RWPE2 (cell line): ENCODE measurements around the gene WBP2.

Experiments
- ATAC-seq: fragments of 200-7000 bp; cut with Tn5 transposase; 3 replicates; pipeline ENCODE4 v1.9.1; 2021; ENCODE audit warnings: low read depth
- DNase-seq: peaks from one replicate; pipeline ENCODE4 v3.0.0-alpha.2; 2020; ENCODE audit warnings: low spot score
- H3K27ac ChIP-seq: fragments of 450-650 bp; 2 replicates; pipeline ENCODE4 v1.5.1; 2017; ENCODE audit warnings: mild to moderate bottlenecking; ENCODE audit not compliant: poor library complexity, severe bottlenecking
- H3K27me3 ChIP-seq: fragments of 250-450 bp; sonication (Bioruptor Pico); 2 replicates; pipeline ENCODE4 v1.5.1; 2021; ENCODE audit warnings: mild to moderate bottlenecking, moderate library complexity; ENCODE audit not compliant: insufficient read depth, poor library complexity, severe bottlenecking
- H3K36me3 ChIP-seq: fragments of 250-450 bp; sonication (Bioruptor Pico); 2 replicates; pipeline ENCODE4 v1.5.1; 2020; ENCODE audit warnings: low read depth, mild to moderate bottlenecking, moderate library complexity
- H3K4me1 ChIP-seq: fragments of 250-450 bp; sonication (Bioruptor Pico); 2 replicates; pipeline ENCODE4 v1.5.1; 2021; ENCODE audit warnings: mild to moderate bottlenecking, moderate library complexity; ENCODE audit not compliant: insufficient read depth, poor library complexity, severe bottlenecking
- H3K4me3 ChIP-seq: fragments of 250-450 bp; sonication (Bioruptor Pico); 2 replicates; pipeline ENCODE4 v1.5.1; 2021; ENCODE audit warnings: mild to moderate bottlenecking, moderate library complexity; ENCODE audit not compliant: severe bottlenecking
- H3K9me3 ChIP-seq: fragments of 250-450 bp; sonication (Bioruptor Pico); 2 replicates; pipeline ENCODE4 v1.5.1; 2021; ENCODE audit warnings: mild to moderate bottlenecking, moderate library complexity; ENCODE audit not compliant: severe bottlenecking
- TF ChIP-seq, protein P1 (sequence below): fragments of 450-650 bp; IDR thresholded peaks from one replicate; pipeline ENCODE4 v1.5.1; 2017; ENCODE audit warnings: mild to moderate bottlenecking, moderate library complexity; ENCODE audit not compliant: poor library complexity, severe bottlenecking

Gene WBP2

DNA sequence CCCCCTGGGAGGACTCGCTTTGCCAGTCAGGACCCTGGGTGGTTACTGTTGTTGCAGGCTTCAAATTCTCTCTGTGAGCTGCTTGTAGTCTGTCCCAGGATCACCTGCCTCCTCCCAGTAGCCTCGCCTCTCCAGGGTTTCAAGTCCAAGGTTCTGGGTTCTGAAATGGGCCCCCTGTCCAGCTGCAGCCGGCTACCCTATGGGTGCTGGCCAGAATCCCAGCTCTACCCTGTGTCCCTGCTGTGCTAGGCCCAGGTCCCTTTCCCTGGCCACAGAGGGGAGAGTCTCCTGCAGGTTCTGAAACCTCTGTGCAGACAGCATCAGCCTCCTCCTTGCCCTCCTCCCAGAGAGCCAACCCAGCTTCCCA is 32.4 kb downstream of the WBP2 start:
- H3K4me1 ChIP-seq, result no peaks in the 10 kb centered on the region
- no peak overlapping the region for H3K27ac ChIP-seq
- H3K4me3 ChIP-seq, result no peak overlapping the region
- H3K27me3 ChIP-seq, result no peaks in the 10 kb centered on the region
- ATAC-seq (no peak), DNase-seq (no peak)
- peaks cover 45% of the 10 kb centered on the region for H3K36me3 ChIP-seq
- no peaks in the 10 kb centered on the region for H3K9me3 ChIP-seq
- TF ChIP-seq, protein P1, sequence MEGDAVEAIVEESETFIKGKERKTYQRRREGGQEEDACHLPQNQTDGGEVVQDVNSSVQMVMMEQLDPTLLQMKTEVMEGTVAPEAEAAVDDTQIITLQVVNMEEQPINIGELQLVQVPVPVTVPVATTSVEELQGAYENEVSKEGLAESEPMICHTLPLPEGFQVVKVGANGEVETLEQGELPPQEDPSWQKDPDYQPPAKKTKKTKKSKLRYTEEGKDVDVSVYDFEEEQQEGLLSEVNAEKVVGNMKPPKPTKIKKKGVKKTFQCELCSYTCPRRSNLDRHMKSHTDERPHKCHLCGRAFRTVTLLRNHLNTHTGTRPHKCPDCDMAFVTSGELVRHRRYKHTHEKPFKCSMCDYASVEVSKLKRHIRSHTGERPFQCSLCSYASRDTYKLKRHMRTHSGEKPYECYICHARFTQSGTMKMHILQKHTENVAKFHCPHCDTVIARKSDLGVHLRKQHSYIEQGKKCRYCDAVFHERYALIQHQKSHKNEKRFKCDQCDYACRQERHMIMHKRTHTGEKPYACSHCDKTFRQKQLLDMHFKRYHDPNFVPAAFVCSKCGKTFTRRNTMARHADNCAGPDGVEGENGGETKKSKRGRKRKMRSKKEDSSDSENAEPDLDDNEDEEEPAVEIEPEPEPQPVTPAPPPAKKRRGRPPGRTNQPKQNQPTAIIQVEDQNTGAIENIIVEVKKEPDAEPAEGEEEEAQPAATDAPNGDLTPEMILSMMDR, result no peak

DNA sequence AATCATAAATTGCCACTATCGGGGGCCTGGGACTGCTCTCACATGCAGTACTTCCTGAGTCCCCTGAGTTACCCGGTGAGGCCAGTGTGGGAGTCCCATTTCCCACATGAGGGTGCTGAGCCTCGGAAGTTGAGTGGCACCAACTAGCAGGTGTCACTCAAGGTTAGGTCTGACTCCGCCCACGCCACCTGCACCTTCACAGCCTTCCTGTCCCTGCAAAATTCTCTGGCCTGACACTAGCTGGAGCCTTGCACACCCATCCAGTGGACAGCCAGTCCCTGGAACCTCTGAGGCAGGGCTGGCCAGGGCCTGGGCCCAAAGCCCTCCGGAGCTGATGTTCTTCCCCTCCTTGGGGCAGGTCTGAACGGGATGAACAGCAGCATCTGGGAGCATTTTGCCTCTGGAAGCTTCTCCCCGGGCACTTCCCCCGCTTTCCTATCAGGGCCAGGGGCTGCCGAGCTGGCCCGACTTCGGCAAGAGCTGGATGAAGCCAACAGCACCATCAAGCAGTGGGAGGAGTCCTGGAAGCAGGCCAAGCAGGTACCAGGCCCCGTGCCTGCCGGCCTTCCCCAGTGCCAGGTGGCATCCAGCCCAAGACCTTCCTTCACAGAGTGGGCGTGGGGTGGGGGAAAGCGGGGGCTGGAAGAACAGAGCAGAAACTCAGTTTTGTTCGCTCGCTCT is 32.9 kb downstream of the WBP2 start:
- H3K4me1 ChIP-seq, result no peaks in the 10 kb centered on the region
- DNase-seq (peak; percentile 68), ATAC-seq (no peak)
- no peaks in the 10 kb centered on the region for H3K27me3 ChIP-seq
- no peak overlapping the region for H3K4me3 ChIP-seq
- TF ChIP-seq, protein P1, result no peak
- no peak overlapping the region for H3K27ac ChIP-seq
- H3K36me3 ChIP-seq, result peaks cover 45% of the 10 kb centered on the region
- H3K9me3 ChIP-seq, result no peaks in the 10 kb centered on the region

DNA sequence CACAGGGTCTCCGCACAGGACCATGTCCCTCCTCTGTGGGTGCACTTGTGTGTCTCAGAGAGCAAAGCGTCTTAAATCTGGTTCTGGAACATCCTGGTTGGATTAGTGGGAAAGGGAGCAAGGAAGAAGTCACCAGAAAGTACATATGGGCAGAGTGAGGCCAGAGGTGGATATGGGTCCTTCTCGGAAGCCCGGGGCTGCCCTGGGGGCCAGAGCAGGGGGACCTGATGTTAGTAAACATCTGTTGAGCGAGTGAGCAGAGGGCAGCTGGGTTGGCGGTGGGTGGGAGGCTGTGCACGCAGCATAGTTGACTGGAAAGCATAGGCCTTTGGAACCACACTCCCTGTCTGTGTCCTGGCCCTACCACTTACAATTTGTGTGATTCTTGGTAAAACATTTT is 33.6 kb downstream of the WBP2 start:
- TF ChIP-seq, protein P1, result no peak
- H3K27ac ChIP-seq, result no peak overlapping the region
- no peaks in the 10 kb centered on the region for H3K4me1 ChIP-seq
- no peak overlapping the region for H3K4me3 ChIP-seq
- DNase-seq (no peak), ATAC-seq (no peak)
- no peaks in the 10 kb centered on the region for H3K9me3 ChIP-seq
- no peaks in the 10 kb centered on the region for H3K27me3 ChIP-seq
- H3K36me3 ChIP-seq, result peaks cover 45% of the 10 kb centered on the region

DNA sequence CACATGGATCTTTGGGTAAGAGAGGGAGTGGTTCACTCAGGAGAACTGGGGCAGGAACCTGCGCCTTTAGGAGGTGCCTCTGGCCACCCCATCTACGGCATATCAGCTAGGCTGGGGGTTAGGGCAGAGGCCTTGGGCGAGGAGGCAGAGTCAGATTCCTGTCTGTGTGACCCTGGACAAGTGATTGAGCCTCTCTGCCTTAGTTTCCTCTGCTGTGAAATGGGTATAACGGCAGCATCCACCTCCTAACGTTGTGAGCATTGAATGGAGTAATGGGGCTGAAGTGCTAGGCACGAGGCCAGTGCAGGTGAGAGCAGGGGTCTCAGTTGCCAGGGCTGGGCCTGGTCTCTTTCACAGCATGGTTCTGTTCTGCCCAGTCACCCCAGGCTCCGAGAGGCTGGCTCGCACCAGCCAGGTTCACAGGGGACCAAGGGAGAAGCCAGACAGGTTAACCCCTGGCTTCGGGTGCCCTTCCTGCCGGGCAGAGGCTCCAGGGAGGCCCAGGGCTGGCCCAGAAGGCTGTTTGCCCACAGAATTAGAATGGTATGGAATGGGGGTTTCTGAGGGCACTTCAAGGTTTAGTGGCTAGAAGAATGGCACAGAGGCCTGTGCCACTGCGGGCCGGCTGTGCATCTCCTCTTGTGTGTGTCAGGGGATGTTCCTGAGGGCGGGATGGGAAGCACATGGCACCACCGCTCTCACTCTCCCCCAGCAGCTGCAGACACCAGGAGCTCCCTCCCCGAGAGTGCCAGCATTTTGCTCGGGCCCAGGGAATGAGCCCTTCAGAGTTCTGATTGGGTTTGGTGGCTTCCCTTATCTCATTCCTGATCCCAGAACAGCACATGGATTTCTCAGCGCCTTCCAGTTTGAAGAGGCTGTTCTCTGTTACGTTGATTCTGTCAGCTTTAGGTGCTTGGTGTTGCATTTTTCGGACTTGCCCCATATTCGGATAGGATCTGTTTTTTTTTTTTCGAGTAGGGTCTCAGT is 34.7 kb downstream of the WBP2 start:
- Histone ChIP-seq H3K36me3 (peaks cover 48% of the 10 kb centered on the region), H3K4me3 (no peak overlapping the region)

More for the DNA sequence above, 34.7 kb downstream of the WBP2 start:
- no peak overlapping the region for H3K27ac ChIP-seq
- no peaks in the 10 kb centered on the region for H3K27me3 ChIP-seq
- no peak for DNase-seq
- TF ChIP-seq, protein P1, result no peak
- no peak for ATAC-seq
- H3K9me3 ChIP-seq, result no peaks in the 10 kb centered on the region
- H3K4me1 ChIP-seq, result peaks cover under 1% of the 10 kb centered on the region
